Neural cell (in vitro differentiated cells): ENCODE results near the gene DNAJC7. TPM values are rescaled to one million over a fixed set of nuclear protein-coding genes. Genes with fewer than 3 reads are reported as not detected.

ENCODE experiments used
- H2AFZ ChIP-seq: fragments of 200-600, 300-800 bp; sonication (generic), shearing (Covaris generic); 2 replicates; pipeline ENCODE4 v1.6.0; 2014; ENCODE audit warnings: low read depth, mild to moderate bottlenecking, antibody characterized with exemption, low read length, moderate library complexity
- H3F3A ChIP-seq: fragments of 200-600 bp; shearing (Covaris generic); 2 replicates; pipeline ENCODE4 v1.6.1; 2016; ENCODE audit warnings: mild to moderate bottlenecking, moderate library complexity, mixed read lengths, antibody characterized with exemption, low read length; ENCODE audit not compliant: insufficient read depth, poor library complexity, severe bottlenecking
- H3K27ac ChIP-seq: fragments of 200-600, 300-800 bp; sonication (generic), shearing (Covaris generic); 2 replicates; pipeline ENCODE4 v1.5.1; 2014; ENCODE audit warnings: mild to moderate bottlenecking, low read length, moderate library complexity
- H3K27me3 ChIP-seq: fragments of 300-800, 200-600 bp; sonication (generic), shearing (Covaris generic); 2 replicates; pipeline ENCODE4 v1.6.0; 2014; ENCODE audit warnings: mild to moderate bottlenecking, low read depth, low read length, moderate library complexity; ENCODE audit not compliant: insufficient read depth
- H3K36me3 ChIP-seq: fragments of 300-800, 200-600 bp; sonication (generic), shearing (Covaris generic); 2 replicates; pipeline ENCODE4 v1.5.1; 2014; ENCODE audit warnings: mild to moderate bottlenecking, antibody characterized with exemption, low read length, moderate library complexity; ENCODE audit not compliant: insufficient read depth
- H3K4me2 ChIP-seq: fragments of 300-800, 200-600 bp; sonication (generic), shearing (Covaris generic); 2 replicates; pipeline ENCODE4 v1.6.0; 2014; ENCODE audit warnings: mild to moderate bottlenecking, low read length
- H3K4me3 ChIP-seq: fragments of 300-800, 200-600 bp; sonication (generic), shearing (Covaris generic); 2 replicates; pipeline ENCODE4 v1.5.1; 2014; ENCODE audit warnings: mild to moderate bottlenecking, low read length, moderate library complexity
- H3K79me2 ChIP-seq: fragments of 200-600 bp; shearing (Covaris generic); replicated peaks from 2 replicates; pipeline ENCODE4 v1.6.0; 2014; ENCODE audit warnings: mild to moderate bottlenecking, low read length, moderate library complexity; ENCODE audit not compliant: insufficient read depth
- H3K9ac ChIP-seq: fragments of 300-800, 200-600 bp; sonication (generic), shearing (Covaris generic); 2 replicates; pipeline ENCODE4 v1.6.1; 2016; ENCODE audit warnings: mild to moderate bottlenecking, low read length, mixed read lengths
- H3K9me2 ChIP-seq: fragments of 200-600 bp; shearing (Covaris generic); 2 replicates; pipeline ENCODE4 v1.6.1; 2016; ENCODE audit warnings: mild to moderate bottlenecking, low read length, mixed read lengths; ENCODE audit not compliant: insufficient read depth
- H3K9me3 ChIP-seq: fragments of 200-600, 300-800 bp; sonication (generic), shearing (Covaris generic); 2 replicates; pipeline ENCODE4 v1.6.1; 2016; ENCODE audit warnings: mild to moderate bottlenecking, mixed run types, low read length, moderate library complexity, mixed read lengths
- H4K20me1 ChIP-seq: fragments of 200-600 bp; shearing (Covaris generic); 2 replicates; pipeline ENCODE4 v1.6.1; 2016; ENCODE audit warnings: mild to moderate bottlenecking, mixed run types; ENCODE audit not compliant: insufficient read depth
- EP300 ChIP-seq: fragments of 450-650 bp; conservative IDR thresholded peaks from 2 replicates; pipeline ENCODE4 v1.6.1; 2014; ENCODE audit warnings: antibody characterized with exemption, mild to moderate bottlenecking, moderate library complexity; ENCODE audit not compliant: poor library complexity, severe bottlenecking
- EZH2 ChIP-seq: fragments of 200-600, 300-800 bp; shearing (Covaris generic), sonication (generic); IDR thresholded peaks from 2 replicates; pipeline ENCODE4 v1.6.1; 2014; ENCODE audit warnings: antibody characterized with exemption, low read length, borderline replicate concordance, mild to moderate bottlenecking; ENCODE audit not compliant: insufficient read depth, poor library complexity, severe bottlenecking
- MXI1 ChIP-seq: fragments of 450-650 bp; conservative IDR thresholded peaks from 2 replicates; pipeline ENCODE4 v1.6.1; 2014; ENCODE audit warnings: antibody characterized with exemption, mild to moderate bottlenecking; ENCODE audit not compliant: poor library complexity, severe bottlenecking
- POLR2AphosphoS5 ChIP-seq: IDR thresholded peaks from 2 replicates; pipeline ENCODE4 v1.6.1; 2012
- RAD21 ChIP-seq: fragments of 450-650 bp; conservative IDR thresholded peaks from 2 replicates; pipeline ENCODE4 v1.6.1; 2014; ENCODE audit warnings: antibody characterized with exemption, mild to moderate bottlenecking, moderate library complexity
- SMC3 ChIP-seq: fragments of 450-650 bp; conservative IDR thresholded peaks from 2 replicates; pipeline ENCODE4 v1.6.1; 2014; ENCODE audit warnings: antibody characterized with exemption, mild to moderate bottlenecking, moderate library complexity; ENCODE audit not compliant: poor library complexity
- TAF1 ChIP-seq: IDR thresholded peaks from 2 replicates; pipeline ENCODE4 v1.6.1; 2012; ENCODE audit warnings: low read depth
- polyA plus RNA-seq: library from polyadenylated mRNA; depleted of rRNA; stranded (reverse); fragments of >200 nt; gene quantifications from 2 replicates; pipeline ENCODE4 v1.2.3, GENCODE V29; 2014
- TF ChIP-seq, protein P1 (sequence below): IDR thresholded peaks from 2 replicates; pipeline ENCODE4 v1.6.1; 2012; ENCODE audit warnings: borderline replicate concordance
- TF ChIP-seq, protein P2 (sequence below): fragments of 450-650 bp; IDR thresholded peaks from 2 replicates; pipeline ENCODE4 v1.5.1; 2014; ENCODE audit warnings: antibody characterized with exemption, mild to moderate bottlenecking, moderate library complexity; ENCODE audit not compliant: poor library complexity, severe bottlenecking

Gene DNAJC7
- polyA plus RNA-seq, 1 donor from 2014 or later = 126 TPM

DNA sequence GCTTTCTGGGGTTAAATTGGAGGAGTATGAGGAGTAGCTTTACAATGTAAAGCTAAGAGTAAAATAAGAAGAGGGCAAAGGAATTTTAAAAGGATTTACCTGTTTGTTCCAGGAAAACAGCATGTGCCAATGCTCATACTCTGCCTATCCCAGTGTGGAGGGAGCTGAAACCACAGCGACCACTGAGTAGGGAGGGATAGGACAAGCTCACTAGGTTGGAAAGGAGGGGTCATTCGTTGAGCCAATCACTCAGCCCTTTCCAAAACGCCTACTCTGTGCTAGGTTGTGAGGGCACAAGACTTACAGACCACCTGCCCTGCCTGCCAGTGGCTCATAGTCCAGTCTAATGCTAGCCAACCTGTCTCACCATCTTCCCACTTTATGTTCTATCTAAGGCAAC is 1.1 kb upstream of the DNAJC7 start:
- peak overlapping the region; percentile 98 for H3K27ac ChIP-seq

DNA sequence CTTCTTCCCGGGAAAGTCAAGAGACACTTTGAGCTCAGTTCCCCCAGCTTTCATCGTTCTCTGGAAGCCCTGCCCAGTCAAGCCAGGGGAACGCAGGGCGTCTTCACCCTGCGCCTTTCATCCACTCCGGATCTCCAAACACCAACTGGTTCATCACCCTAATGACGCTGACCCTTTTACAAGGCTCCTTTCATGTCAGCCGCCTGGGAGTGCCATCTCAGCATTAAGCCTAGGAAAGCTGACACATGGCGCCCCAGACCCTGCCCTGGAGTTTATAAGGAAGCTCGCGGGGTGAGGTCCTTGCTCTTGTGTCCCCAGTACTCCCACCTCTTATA is 594 bp upstream of the DNAJC7 start:
- Histone ChIP-seq H3K9me3 (no peaks in the 10 kb centered on the region), H3K36me3 (no peaks in the 10 kb centered on the region), H2AFZ (peak overlapping the region; percentile 82), H3K27me3 (no peaks in the 10 kb centered on the region), H3K27ac (peak overlapping the region; percentile 98), H3K9me2 (no peaks in the 10 kb centered on the region), H4K20me1 (no peaks in the 10 kb centered on the region), H3K9ac (peak overlapping the region; percentile 98), H3F3A (no peaks in the 10 kb centered on the region), H3K79me2 (peaks cover 60% of the 10 kb centered on the region), H3K4me3 (peak overlapping the region; percentile 82), H3K4me2 (peak overlapping the region; percentile 78)
- TF ChIP-seq SMC3 = no peak
- peak; percentile 45 for TF ChIP-seq MXI1
- TF ChIP-seq RAD21 = no peak
- no peak for TF ChIP-seq EP300
- no peak for TF ChIP-seq TAF1
- TF ChIP-seq, protein P1, sequence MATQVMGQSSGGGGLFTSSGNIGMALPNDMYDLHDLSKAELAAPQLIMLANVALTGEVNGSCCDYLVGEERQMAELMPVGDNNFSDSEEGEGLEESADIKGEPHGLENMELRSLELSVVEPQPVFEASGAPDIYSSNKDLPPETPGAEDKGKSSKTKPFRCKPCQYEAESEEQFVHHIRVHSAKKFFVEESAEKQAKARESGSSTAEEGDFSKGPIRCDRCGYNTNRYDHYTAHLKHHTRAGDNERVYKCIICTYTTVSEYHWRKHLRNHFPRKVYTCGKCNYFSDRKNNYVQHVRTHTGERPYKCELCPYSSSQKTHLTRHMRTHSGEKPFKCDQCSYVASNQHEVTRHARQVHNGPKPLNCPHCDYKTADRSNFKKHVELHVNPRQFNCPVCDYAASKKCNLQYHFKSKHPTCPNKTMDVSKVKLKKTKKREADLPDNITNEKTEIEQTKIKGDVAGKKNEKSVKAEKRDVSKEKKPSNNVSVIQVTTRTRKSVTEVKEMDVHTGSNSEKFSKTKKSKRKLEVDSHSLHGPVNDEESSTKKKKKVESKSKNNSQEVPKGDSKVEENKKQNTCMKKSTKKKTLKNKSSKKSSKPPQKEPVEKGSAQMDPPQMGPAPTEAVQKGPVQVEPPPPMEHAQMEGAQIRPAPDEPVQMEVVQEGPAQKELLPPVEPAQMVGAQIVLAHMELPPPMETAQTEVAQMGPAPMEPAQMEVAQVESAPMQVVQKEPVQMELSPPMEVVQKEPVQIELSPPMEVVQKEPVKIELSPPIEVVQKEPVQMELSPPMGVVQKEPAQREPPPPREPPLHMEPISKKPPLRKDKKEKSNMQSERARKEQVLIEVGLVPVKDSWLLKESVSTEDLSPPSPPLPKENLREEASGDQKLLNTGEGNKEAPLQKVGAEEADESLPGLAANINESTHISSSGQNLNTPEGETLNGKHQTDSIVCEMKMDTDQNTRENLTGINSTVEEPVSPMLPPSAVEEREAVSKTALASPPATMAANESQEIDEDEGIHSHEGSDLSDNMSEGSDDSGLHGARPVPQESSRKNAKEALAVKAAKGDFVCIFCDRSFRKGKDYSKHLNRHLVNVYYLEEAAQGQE = peak; percentile 36
- TF ChIP-seq EZH2 = no peak
- TF ChIP-seq, protein P2, sequence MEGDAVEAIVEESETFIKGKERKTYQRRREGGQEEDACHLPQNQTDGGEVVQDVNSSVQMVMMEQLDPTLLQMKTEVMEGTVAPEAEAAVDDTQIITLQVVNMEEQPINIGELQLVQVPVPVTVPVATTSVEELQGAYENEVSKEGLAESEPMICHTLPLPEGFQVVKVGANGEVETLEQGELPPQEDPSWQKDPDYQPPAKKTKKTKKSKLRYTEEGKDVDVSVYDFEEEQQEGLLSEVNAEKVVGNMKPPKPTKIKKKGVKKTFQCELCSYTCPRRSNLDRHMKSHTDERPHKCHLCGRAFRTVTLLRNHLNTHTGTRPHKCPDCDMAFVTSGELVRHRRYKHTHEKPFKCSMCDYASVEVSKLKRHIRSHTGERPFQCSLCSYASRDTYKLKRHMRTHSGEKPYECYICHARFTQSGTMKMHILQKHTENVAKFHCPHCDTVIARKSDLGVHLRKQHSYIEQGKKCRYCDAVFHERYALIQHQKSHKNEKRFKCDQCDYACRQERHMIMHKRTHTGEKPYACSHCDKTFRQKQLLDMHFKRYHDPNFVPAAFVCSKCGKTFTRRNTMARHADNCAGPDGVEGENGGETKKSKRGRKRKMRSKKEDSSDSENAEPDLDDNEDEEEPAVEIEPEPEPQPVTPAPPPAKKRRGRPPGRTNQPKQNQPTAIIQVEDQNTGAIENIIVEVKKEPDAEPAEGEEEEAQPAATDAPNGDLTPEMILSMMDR = no peak
- no peak for TF ChIP-seq POLR2AphosphoS5

More for the DNA sequence above, 1.1 kb upstream of the DNAJC7 start:
- H3F3A ChIP-seq = no peaks in the 10 kb centered on the region
- H3K4me3 ChIP-seq = peak overlapping the region; percentile 82
- H3K9me3 ChIP-seq = no peaks in the 10 kb centered on the region
- H3K36me3 ChIP-seq = no peaks in the 10 kb centered on the region
- peaks cover 55% of the 10 kb centered on the region for H3K79me2 ChIP-seq
- no peaks in the 10 kb centered on the region for H4K20me1 ChIP-seq
- TF ChIP-seq EZH2 = no peak
- TF ChIP-seq TAF1 = no peak
- TF ChIP-seq RAD21 = no peak
- TF ChIP-seq, protein P2 = no peak
- no peak for TF ChIP-seq EP300
- no peak for TF ChIP-seq POLR2AphosphoS5
- TF ChIP-seq MXI1 = no peak
- no peak for TF ChIP-seq SMC3
- TF ChIP-seq, protein P1 = no peak
- H2AFZ ChIP-seq = peak overlapping the region; percentile 82
- H3K9me2 ChIP-seq = no peaks in the 10 kb centered on the region
- H3K27me3 ChIP-seq = no peaks in the 10 kb centered on the region
- peak overlapping the region; percentile 78 for H3K4me2 ChIP-seq
- peak overlapping the region; percentile 98 for H3K9ac ChIP-seq
